Colonic mucosa (tissue), 4 donors: Measurements from ENCODE around the gene MESP1. TPM values are rescaled to one million over a fixed set of nuclear protein-coding genes. Genes with fewer than 3 reads are reported as not detected.

ENCODE experiments used
- DNase-seq: peaks from one replicate; pipeline ENCODE4 v3.0.0-alpha.2; 2020
- H3K27ac ChIP-seq: fragments of 200-600 bp; one replicate; pipeline ENCODE4 v1.8.0; 2021
- H3K27me3 ChIP-seq: fragments of 200-600 bp; one replicate; pipeline ENCODE4 v1.8.0; 2021
- H3K36me3 ChIP-seq: fragments of 200-600 bp; one replicate; pipeline ENCODE4 v1.8.0; 2021
- H3K4me1 ChIP-seq: fragments of 200-600 bp; one replicate; pipeline ENCODE4 v1.8.0; 2021; ENCODE audit warnings: mild to moderate bottlenecking
- H3K4me3 ChIP-seq: fragments of 200-600 bp; one replicate; pipeline ENCODE4 v1.8.0; 2021
- H3K9ac ChIP-seq, 2 donors: one replicate each; pipeline ENCODE4 v1.7.0; 2013; ENCODE audit warnings: control low read depth in 2 of 2, low read depth in 2 of 2, low read length in 2 of 2
- H3K9me3 ChIP-seq: fragments of 200-600 bp; one replicate; pipeline ENCODE4 v1.8.0; 2021
- intact Hi-C: fragments of 100-400 bp; cut with DNase I; formaldehyde crosslinking; loops from one replicate; pipeline ENCODE4 v1.14.1; 2022
- total RNA-seq, 2 donors: library from RNA; stranded (reverse); fragmentation: NEBNext Ultra II Directional in 1 of 2; extraction: Animal tissue kit (Norgen Biotek cat#: 25700) in 1 of 2; gene quantifications; one replicate each; pipeline ENCODE4 v1.2.1, GENCODE V29; 2021
- TF ChIP-seq, protein P1 (sequence below): fragments of 200-600 bp; IDR thresholded peaks from one replicate; pipeline ENCODE4 v1.8.0; 2022; ENCODE audit warnings: antibody characterized with exemption, mild to moderate bottlenecking
- donor health status: healthy.
- donor health status: DM: no; HTN: no; CAD: no.
- donor health status: DM: no; HTN: no; CAD: no.

The MESP1 gene
- total RNA-seq, 2 donors from 2014 or later, result 10.5 to 11.1 TPM

DNA sequence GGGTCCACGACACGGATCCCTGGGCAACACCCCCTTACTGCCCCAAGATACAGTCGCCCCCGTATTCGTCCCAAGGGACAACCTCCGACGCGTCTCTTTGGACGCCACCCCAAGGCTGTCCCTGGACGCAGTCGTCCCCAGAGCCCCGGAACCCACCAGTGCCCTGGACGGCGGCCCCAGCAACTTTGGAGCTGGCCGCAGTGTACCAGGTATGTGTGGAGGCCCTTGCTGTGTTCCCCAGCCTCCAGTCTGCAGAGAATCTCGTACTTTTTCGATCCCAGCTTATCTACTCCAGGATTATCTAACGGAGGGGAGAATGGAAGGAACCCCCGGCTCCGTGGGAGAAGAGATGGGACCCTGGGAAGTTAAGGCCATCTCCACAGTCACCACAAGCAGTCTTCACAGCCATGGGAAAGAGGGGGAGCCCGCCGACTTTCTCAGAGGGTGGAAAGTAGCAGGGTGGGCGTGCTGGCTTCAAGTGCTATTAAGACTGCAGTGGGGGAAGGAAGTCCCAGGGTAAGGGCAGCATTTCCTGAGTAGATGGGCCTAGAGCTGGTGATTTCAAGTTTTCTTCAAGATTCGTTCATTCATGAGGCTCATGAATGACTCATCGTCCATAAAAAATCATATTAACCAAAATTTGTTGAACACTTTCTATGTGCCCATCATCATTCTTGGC lies 26.2 kb upstream of the MESP1 start:
- TF ChIP-seq, protein P1, sequence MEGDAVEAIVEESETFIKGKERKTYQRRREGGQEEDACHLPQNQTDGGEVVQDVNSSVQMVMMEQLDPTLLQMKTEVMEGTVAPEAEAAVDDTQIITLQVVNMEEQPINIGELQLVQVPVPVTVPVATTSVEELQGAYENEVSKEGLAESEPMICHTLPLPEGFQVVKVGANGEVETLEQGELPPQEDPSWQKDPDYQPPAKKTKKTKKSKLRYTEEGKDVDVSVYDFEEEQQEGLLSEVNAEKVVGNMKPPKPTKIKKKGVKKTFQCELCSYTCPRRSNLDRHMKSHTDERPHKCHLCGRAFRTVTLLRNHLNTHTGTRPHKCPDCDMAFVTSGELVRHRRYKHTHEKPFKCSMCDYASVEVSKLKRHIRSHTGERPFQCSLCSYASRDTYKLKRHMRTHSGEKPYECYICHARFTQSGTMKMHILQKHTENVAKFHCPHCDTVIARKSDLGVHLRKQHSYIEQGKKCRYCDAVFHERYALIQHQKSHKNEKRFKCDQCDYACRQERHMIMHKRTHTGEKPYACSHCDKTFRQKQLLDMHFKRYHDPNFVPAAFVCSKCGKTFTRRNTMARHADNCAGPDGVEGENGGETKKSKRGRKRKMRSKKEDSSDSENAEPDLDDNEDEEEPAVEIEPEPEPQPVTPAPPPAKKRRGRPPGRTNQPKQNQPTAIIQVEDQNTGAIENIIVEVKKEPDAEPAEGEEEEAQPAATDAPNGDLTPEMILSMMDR, result no peak
- DNase-seq, result no peak
- H3K36me3 ChIP-seq, result no peaks in the 10 kb centered on the region
- no peak overlapping the region for H3K9ac ChIP-seq
- H3K9me3 ChIP-seq, result no peaks in the 10 kb centered on the region
- no peak overlapping the region for H3K4me3 ChIP-seq
- H3K4me1 ChIP-seq, result peaks cover 18% of the 10 kb centered on the region
- intact Hi-C loops, result no loop called here
- no peak overlapping the region for H3K27ac ChIP-seq
- H3K27me3 ChIP-seq, result no peaks in the 10 kb centered on the region

- Histone ChIP-seq H3K4me3 (peak within 1 kb of the TSS; percentile 30), H3K27ac (no peak within 1 kb of the TSS), H3K36me3 (no peaks in the 10 kb centered on the region), H3K9me3 (no peaks in the 10 kb centered on the region), H3K27me3 (no peaks in the 10 kb centered on the region), H3K9ac (peak within 1 kb of the TSS; percentile 66 to 68), H3K4me1 (peaks cover 17% of the 10 kb centered on the region)
- intact Hi-C loops, result no loop called here
- TF ChIP-seq, protein P1, result no peak
- DNase-seq, result peak; percentile 85
These were observed 25.4 kb upstream of the MESP1 start, which contains the start of gene MESP2 for GRCh38 chr15:89776274-89777072. Gene MESP2, plus strand, starts transcription at chr15:89776332. Its CDS starts 26 bp downstream, at chr15:89776358.

GRCh38 chr15:89775815-89776214 lies 24.8 kb upstream of the MESP1 start:
- Histone ChIP-seq H3K9ac (peak overlapping the region; percentile 66 to 68), H3K4me3 (peak overlapping the region; percentile 30), H3K27ac (no peak overlapping the region), H3K27me3 (no peaks in the 10 kb centered on the region), H3K4me1 (peaks cover 10% of the 10 kb centered on the region), H3K9me3 (no peaks in the 10 kb centered on the region), H3K36me3 (no peaks in the 10 kb centered on the region)
- intact Hi-C loops, result no loop called here
- DNase-seq, result no peak
- TF ChIP-seq, protein P1, result no peak

GRCh38 chr15:89774492-89774891 lies 23.4 kb upstream of the MESP1 start:
- Histone ChIP-seq H3K9ac (no peak overlapping the region), H3K36me3 (no peaks in the 10 kb centered on the region), H3K27me3 (no peaks in the 10 kb centered on the region), H3K4me3 (no peak overlapping the region), H3K9me3 (no peaks in the 10 kb centered on the region), H3K4me1 (peaks cover 4% of the 10 kb centered on the region), H3K27ac (no peak overlapping the region)
- TF ChIP-seq, protein P1, result no peak
- intact Hi-C loops, result no loop called here
- no peak for DNase-seq

- no peak overlapping the region for H3K27ac ChIP-seq
- intact Hi-C loops, result no loop called here
These were observed 22.0 kb upstream of the MESP1 start for GRCh38 chr15:89772932-89773583.

More at GRCh38 chr15:89772932-89773583, 22.0 kb upstream of the MESP1 start:
- H3K36me3 ChIP-seq, result no peaks in the 10 kb centered on the region
- H3K4me3 ChIP-seq, result no peak overlapping the region
- H3K27me3 ChIP-seq, result no peaks in the 10 kb centered on the region
- no peaks in the 10 kb centered on the region for H3K9me3 ChIP-seq
- DNase-seq, result no peak
- no peak overlapping the region for H3K9ac ChIP-seq
- TF ChIP-seq, protein P1, result no peak
- peaks cover 5% of the 10 kb centered on the region for H3K4me1 ChIP-seq
